Astrocyte (in vitro differentiated cells and primary cell): ENCODE measurements around the gene NUP98.

ENCODE experiments used
- EZH2 ChIP-seq: IDR thresholded peaks from 2 replicates; pipeline ENCODE4 v1.6.1; 2012; ENCODE audit warnings: mild to moderate bottlenecking, low read length, inconsistent platforms; ENCODE audit not compliant: insufficient read depth
- TF ChIP-seq, protein P1 (sequence below): IDR thresholded peaks from 2 replicates; pipeline ENCODE4 v1.5.1; 2011; ENCODE audit warnings: low read depth, mild to moderate bottlenecking, inconsistent platforms, low read length, moderate library complexity; ENCODE audit not compliant: insufficient read depth

DNA sequence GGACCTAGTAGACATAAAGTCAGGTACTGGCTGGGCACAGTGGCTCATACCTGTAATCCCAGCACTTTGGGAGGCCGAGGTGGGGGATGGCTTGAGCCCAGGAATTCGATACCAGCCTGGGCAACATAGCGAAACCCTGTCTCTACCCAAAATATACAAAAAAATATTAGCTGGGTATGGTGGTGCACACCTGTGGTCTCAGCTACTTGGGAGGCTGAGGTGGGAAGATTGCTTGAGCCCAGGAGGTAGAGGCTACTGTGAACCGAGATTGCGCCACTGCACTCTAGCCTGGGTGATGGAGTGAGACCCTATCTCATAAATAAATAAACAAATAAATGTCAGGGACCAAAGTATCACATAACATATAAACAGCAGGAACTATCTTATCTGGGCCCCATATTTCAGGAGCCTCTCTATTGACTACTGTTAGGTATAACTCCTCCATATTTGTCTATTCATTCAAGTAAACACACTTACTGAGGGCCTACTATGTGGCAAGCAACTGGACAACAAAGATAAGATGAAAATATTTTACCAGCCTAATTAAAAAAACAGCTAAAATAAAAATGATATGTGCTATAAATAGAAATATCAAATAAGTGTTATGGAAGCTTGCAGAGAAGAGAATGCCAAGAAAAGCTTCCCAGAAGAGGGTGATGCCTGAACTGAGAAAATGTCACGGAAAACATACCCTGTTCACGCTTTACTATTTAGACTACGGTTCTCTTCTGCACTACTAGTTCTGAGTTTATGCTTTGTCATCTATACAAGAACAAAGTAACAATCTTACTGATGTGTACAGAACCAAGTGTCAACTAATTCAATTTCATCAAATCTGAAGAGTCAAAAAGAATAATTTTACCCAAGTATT lies 2.0 kb downstream of the NUP98 start:
- TF ChIP-seq, protein P1, sequence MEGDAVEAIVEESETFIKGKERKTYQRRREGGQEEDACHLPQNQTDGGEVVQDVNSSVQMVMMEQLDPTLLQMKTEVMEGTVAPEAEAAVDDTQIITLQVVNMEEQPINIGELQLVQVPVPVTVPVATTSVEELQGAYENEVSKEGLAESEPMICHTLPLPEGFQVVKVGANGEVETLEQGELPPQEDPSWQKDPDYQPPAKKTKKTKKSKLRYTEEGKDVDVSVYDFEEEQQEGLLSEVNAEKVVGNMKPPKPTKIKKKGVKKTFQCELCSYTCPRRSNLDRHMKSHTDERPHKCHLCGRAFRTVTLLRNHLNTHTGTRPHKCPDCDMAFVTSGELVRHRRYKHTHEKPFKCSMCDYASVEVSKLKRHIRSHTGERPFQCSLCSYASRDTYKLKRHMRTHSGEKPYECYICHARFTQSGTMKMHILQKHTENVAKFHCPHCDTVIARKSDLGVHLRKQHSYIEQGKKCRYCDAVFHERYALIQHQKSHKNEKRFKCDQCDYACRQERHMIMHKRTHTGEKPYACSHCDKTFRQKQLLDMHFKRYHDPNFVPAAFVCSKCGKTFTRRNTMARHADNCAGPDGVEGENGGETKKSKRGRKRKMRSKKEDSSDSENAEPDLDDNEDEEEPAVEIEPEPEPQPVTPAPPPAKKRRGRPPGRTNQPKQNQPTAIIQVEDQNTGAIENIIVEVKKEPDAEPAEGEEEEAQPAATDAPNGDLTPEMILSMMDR: no peak
- no peak for TF ChIP-seq EZH2
